Measurements from ENCODE around the gene SYPL2.
A peak's percentile ranks its signal among the peaks of the same experiment; 100 is the strongest.

DNA sequence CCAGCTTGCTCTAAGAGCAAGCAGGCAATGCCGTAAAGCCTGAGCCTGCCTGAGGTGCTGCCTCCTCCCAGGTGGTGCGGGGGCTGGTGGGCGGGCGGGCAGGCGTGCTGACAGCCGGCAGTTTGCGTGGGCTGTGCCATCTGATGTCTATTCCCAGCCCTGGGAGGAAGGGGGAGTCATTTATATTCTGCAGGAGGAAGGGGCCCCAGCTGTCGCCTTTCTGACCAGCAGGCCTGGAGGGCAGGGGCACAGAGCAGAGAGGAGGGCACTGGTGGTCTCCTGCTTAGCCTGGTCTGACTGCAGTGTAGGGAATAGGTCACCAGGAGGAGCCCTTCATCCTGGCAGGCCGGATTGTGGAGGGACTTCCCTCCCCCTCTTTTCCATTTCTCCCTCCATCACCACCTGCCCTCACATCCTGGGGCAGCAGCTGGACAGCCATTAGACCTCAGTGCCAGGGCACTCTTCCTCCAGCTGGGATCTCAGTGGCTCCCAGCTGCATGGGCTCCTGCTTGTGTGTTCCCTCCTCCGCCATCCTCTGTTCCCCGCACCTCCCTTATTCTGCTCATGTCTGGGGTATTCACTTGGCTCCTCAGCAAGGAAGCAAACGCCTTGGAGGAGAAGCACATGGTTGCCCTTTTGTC lies 31.9 kb downstream of the SYPL2 start:
- TF ChIP-seq, protein P1, sequence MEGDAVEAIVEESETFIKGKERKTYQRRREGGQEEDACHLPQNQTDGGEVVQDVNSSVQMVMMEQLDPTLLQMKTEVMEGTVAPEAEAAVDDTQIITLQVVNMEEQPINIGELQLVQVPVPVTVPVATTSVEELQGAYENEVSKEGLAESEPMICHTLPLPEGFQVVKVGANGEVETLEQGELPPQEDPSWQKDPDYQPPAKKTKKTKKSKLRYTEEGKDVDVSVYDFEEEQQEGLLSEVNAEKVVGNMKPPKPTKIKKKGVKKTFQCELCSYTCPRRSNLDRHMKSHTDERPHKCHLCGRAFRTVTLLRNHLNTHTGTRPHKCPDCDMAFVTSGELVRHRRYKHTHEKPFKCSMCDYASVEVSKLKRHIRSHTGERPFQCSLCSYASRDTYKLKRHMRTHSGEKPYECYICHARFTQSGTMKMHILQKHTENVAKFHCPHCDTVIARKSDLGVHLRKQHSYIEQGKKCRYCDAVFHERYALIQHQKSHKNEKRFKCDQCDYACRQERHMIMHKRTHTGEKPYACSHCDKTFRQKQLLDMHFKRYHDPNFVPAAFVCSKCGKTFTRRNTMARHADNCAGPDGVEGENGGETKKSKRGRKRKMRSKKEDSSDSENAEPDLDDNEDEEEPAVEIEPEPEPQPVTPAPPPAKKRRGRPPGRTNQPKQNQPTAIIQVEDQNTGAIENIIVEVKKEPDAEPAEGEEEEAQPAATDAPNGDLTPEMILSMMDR (conservative IDR thresholded peaks at IDR 0.05; ENCODE audit: low read length): peak; percentile 66
- TF ChIP-seq EZH2phosphoT487 (IDR thresholded peaks at IDR 0.05; ENCODE audit: borderline replicate concordance, low read depth, low read length): no peak
